Transverse colon (tissue), 4 donors: ENCODE data around the gene ARHGAP42.

Experiments used
- EP300 ChIP-seq: sonication (generic); formaldehyde crosslinking; IDR thresholded peaks from one replicate; pipeline ENCODE4 v1.6.1; 2017; ENCODE audit warnings: antibody characterized with exemption, low read depth
- POLR2A ChIP-seq: fragments of 450-650 bp; IDR thresholded peaks from one replicate; pipeline ENCODE4 v1.6.1; 2016; ENCODE audit warnings: antibody characterized with exemption, mild to moderate bottlenecking, moderate library complexity
- POLR2AphosphoS5 ChIP-seq, 3 donors: sonication (generic); formaldehyde crosslinking; IDR thresholded peaks; one replicate each; pipeline ENCODE4 v1.6.1; 2016; ENCODE audit warnings: antibody characterized with exemption in 3 of 3
- TF ChIP-seq, protein P1 (sequence below), 5 experiments: fragments of 200-600 bp in 3 of 5; fragments of 450-650 bp in 2 of 5; sonication (generic) in 3 of 5; IDR thresholded peaks; 1 replicate in 2 of 5; 2 replicates in 3 of 5; pipeline ENCODE4 v1.5.1; 2016 to 2017; ENCODE audit warnings: antibody characterized with exemption in 5 of 5, inconsistent platforms in 3 of 5, mild to moderate bottlenecking in 2 of 5, moderate library complexity in 1 of 5

GRCh38 chr11:100827934-100828661 lies 141.0 kb downstream of the ARHGAP42 start:
- TF ChIP-seq, protein P1, sequence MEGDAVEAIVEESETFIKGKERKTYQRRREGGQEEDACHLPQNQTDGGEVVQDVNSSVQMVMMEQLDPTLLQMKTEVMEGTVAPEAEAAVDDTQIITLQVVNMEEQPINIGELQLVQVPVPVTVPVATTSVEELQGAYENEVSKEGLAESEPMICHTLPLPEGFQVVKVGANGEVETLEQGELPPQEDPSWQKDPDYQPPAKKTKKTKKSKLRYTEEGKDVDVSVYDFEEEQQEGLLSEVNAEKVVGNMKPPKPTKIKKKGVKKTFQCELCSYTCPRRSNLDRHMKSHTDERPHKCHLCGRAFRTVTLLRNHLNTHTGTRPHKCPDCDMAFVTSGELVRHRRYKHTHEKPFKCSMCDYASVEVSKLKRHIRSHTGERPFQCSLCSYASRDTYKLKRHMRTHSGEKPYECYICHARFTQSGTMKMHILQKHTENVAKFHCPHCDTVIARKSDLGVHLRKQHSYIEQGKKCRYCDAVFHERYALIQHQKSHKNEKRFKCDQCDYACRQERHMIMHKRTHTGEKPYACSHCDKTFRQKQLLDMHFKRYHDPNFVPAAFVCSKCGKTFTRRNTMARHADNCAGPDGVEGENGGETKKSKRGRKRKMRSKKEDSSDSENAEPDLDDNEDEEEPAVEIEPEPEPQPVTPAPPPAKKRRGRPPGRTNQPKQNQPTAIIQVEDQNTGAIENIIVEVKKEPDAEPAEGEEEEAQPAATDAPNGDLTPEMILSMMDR (IDR thresholded peaks at IDR 0.05) = peak in 2 of 5 experiments; percentile 6 to 27
- TF ChIP-seq POLR2AphosphoS5 (IDR thresholded peaks at IDR 0.05) (no peak), POLR2A (no peak), EP300 (no peak)
